Mammary epithelial cell (primary cell): ENCODE measurements around the gene GPSM3.

Experiments
- EZH2 ChIP-seq: IDR thresholded peaks from 2 replicates; pipeline ENCODE4 v1.6.1; 2012; ENCODE audit warnings: low read length, inconsistent platforms, borderline replicate concordance
- TF ChIP-seq, protein P1 (sequence below), 2 donors: IDR thresholded peaks in 1 of 2; conservative IDR thresholded peaks in 1 of 2; 2 replicates each; pipeline ENCODE4 v1.5.1; 2011 to 2012; ENCODE audit warnings: inconsistent platforms in 2 of 2, low read length in 2 of 2, mild to moderate bottlenecking in 2 of 2, control low read depth in 1 of 2, low read depth in 1 of 2; ENCODE audit not compliant: insufficient read depth in 1 of 2; ENCODE audit errors: extremely low read depth in 1 of 2

DNA sequence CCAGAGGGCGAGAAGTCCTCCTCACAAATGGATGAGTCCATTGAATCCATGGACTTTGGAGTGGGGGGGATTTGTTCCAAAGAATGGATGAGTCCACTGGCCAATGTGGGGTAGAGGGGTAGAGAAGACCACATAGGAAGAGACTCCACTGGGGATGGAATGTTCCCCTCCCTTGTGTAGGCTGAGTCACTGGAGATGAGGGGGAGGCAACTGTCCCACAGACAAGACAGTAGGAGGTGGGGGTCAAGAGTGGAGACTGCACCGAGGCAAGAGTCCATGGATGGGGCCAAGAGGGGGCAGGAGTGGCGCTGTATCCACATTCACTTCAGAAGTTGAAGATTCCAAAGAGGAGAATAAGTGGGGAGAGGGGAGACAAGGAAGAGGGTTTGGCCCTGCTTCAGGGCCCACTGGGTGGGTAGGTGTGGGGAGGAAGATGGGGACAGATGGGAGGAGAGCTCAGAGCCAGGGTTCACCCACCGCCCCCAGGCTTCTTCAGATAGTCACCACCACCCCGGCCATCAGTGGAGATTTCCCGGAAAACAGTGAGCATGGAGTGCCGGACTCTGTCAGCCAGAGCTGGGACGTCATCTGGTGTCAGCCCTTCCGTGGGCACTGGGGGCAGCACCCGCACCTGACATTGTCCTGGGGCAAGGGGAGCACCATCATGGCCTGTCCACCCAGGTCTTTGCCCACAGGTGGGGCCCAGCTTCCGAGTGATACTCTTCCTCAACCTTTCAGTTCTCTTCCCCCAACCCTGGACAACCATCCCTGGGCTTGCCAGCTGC, 23.4 kb downstream of the GPSM3 start:
- TF ChIP-seq, protein P1, sequence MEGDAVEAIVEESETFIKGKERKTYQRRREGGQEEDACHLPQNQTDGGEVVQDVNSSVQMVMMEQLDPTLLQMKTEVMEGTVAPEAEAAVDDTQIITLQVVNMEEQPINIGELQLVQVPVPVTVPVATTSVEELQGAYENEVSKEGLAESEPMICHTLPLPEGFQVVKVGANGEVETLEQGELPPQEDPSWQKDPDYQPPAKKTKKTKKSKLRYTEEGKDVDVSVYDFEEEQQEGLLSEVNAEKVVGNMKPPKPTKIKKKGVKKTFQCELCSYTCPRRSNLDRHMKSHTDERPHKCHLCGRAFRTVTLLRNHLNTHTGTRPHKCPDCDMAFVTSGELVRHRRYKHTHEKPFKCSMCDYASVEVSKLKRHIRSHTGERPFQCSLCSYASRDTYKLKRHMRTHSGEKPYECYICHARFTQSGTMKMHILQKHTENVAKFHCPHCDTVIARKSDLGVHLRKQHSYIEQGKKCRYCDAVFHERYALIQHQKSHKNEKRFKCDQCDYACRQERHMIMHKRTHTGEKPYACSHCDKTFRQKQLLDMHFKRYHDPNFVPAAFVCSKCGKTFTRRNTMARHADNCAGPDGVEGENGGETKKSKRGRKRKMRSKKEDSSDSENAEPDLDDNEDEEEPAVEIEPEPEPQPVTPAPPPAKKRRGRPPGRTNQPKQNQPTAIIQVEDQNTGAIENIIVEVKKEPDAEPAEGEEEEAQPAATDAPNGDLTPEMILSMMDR (conservative IDR thresholded peaks at IDR 0.05 in 1 of 2, IDR thresholded peaks at IDR 0.05 in 1 of 2; ENCODE audit: extremely low read depth in 1 of 2, insufficient read depth in 1 of 2, low read depth in 1 of 2, low read length in 2 of 2): no peak
- TF ChIP-seq EZH2: no peak
